ENCODE measurements around the gene TMEM178B.

Gene TMEM178B

DNA sequence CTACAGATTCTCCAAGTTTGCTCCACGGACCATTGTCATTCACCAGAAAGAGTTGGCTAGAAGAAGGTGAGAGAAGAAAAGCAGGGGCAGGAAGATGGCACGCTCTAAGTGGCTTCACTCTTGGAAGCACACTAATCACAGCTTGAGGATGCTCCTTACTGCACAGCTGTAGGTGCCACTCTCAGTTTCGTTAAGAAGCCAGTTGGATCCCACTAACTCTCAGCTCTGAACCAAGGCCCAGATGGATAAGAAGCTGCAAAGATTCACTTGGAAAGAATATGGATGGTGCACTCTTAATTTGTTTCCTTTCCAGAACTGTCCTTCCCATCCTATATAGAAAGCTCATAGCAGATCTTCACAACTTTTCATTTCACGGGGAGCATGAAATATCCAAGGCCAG is 382.8 kb downstream of the TMEM178B start:
- TF ChIP-seq, protein P1, sequence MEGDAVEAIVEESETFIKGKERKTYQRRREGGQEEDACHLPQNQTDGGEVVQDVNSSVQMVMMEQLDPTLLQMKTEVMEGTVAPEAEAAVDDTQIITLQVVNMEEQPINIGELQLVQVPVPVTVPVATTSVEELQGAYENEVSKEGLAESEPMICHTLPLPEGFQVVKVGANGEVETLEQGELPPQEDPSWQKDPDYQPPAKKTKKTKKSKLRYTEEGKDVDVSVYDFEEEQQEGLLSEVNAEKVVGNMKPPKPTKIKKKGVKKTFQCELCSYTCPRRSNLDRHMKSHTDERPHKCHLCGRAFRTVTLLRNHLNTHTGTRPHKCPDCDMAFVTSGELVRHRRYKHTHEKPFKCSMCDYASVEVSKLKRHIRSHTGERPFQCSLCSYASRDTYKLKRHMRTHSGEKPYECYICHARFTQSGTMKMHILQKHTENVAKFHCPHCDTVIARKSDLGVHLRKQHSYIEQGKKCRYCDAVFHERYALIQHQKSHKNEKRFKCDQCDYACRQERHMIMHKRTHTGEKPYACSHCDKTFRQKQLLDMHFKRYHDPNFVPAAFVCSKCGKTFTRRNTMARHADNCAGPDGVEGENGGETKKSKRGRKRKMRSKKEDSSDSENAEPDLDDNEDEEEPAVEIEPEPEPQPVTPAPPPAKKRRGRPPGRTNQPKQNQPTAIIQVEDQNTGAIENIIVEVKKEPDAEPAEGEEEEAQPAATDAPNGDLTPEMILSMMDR (IDR thresholded peaks at IDR 0.05; ENCODE audit: low read depth, low read length, poor library complexity, severe bottlenecking), result no peak
- no peak for TF ChIP-seq EZH2phosphoT487 (IDR thresholded peaks at IDR 0.05; ENCODE audit: borderline replicate concordance, low read length)
- Histone ChIP-seq H3K27ac (ENCODE audit: low read depth, low read length) (no peak overlapping the region), H3K79me2 (ENCODE audit: control insufficient read depth, low read length) (no peaks in the 10 kb centered on the region), H4K20me1 (ENCODE audit: control insufficient read depth, insufficient read depth, low read depth, low read length) (no peaks in the 10 kb centered on the region), H3K4me2 (ENCODE audit: low read length) (no peak overlapping the region), H3K36me3 (ENCODE audit: control insufficient read depth, low read length) (no peaks in the 10 kb centered on the region), H3F3A (ENCODE audit: control insufficient read depth, insufficient read depth) (no peaks in the 10 kb centered on the region), H3K27me3 (ENCODE audit: control insufficient read depth, low read length) (peaks cover 12% of the 10 kb centered on the region; the same call in 1 of the 2 replicates), H3K9me2 (replicated peaks; ENCODE audit: control insufficient read depth, low read length) (no peaks in the 10 kb centered on the region), H3K4me1 (ENCODE audit: control insufficient read depth, low read length) (no peaks in the 10 kb centered on the region), H3K4me3 (ENCODE audit: low read length) (no peak overlapping the region), H3K9me3 (ENCODE audit: control insufficient read depth, insufficient read depth, low read length) (no peaks in the 10 kb centered on the region)

DNA sequence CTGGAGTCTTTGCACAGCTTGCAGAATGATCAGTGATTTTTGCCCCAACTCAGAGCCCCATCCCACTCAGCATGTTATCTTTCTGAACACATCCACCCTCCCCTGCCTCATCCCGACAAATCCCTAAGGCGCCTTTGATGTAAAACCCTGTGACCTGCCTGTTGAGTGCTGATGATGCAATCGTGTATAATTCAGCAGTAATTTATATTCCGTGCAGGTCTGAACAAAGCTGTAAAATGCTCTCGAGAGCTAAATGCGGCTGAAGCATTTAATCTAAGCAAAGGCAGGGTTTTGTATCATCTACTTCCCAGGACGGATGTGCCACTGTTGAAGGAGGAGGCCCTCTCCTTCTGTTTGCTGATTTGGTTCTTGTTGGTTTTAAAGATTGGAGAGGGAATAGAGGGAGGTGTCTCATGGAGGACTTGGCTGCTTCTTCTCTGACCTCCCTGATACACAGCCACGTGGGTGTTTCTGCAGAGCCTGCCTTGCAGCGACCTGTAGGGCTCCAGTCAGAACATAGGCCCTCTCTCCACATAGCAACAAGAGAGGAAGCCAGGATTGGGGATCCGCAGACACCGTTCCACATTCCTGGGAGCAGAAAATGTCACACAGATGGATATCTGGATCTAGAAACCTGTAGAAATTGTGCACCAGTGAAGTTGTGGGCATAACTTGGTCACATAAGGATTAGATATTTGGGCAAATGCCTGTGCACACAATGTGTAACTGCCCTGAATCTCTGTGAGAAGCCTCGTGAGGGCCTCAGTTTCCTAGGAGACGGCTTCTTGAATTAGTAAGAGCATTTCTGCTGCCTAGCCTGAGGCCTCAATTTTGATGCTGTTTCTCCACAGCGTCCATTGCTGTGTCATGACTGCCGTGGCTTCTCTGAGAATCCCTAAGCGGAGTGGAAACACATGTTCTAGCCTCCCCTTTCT is 387.2 kb downstream of the TMEM178B start:
- no peaks in the 10 kb centered on the region for H3K9me2 ChIP-seq (replicated peaks; ENCODE audit: control insufficient read depth, low read length)
- H3K27ac ChIP-seq (ENCODE audit: low read depth, low read length), result no peak overlapping the region
- no peaks in the 10 kb centered on the region for H4K20me1 ChIP-seq (ENCODE audit: control insufficient read depth, insufficient read depth, low read depth, low read length)
- H3F3A ChIP-seq (ENCODE audit: control insufficient read depth, insufficient read depth), result no peaks in the 10 kb centered on the region
- no peaks in the 10 kb centered on the region for H3K4me1 ChIP-seq (ENCODE audit: control insufficient read depth, low read length)
- peaks cover 5% of the 10 kb centered on the region; the same call in 1 of the 2 replicates for H3K27me3 ChIP-seq (ENCODE audit: control insufficient read depth, low read length)
- H3K9me3 ChIP-seq (ENCODE audit: control insufficient read depth, insufficient read depth, low read length), result no peaks in the 10 kb centered on the region
- TF ChIP-seq, protein P1 (IDR thresholded peaks at IDR 0.05; ENCODE audit: low read depth, low read length, poor library complexity, severe bottlenecking), result no peak
- TF ChIP-seq EZH2phosphoT487 (IDR thresholded peaks at IDR 0.05; ENCODE audit: borderline replicate concordance, low read length), result no peak
- no peak overlapping the region for H3K4me2 ChIP-seq (ENCODE audit: low read length)
- no peak overlapping the region for H3K4me3 ChIP-seq (ENCODE audit: low read length)
- H3K36me3 ChIP-seq (ENCODE audit: control insufficient read depth, low read length), result no peaks in the 10 kb centered on the region
- no peaks in the 10 kb centered on the region for H3K79me2 ChIP-seq (ENCODE audit: control insufficient read depth, low read length)

DNA sequence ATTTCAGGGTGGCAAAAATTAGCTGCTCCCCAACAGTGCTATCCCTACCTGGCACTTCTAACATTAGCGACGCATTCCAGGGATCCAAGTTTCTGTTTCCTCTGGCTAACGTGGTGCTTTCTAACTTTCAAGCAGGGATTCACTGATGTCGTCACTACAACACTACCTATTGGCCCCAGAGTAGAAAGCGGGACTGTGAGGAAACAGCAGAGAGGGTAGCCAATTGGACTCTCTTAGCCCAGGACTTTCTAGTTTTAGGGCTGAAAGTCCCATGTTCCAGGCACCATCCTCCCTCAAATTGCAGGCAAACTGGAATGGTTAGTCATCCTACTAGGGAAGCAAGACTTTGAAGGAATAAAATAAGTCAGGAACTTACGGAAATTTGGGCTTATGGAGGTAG is 388.1 kb downstream of the TMEM178B start:
- H3K79me2 ChIP-seq (ENCODE audit: control insufficient read depth, low read length), result no peaks in the 10 kb centered on the region
- no peak overlapping the region for H3K27ac ChIP-seq (ENCODE audit: low read depth, low read length)

More for the DNA sequence above, 388.1 kb downstream of the TMEM178B start:
- H3K4me1 ChIP-seq (ENCODE audit: control insufficient read depth, low read length), result no peaks in the 10 kb centered on the region
- no peaks in the 10 kb centered on the region for H4K20me1 ChIP-seq (ENCODE audit: control insufficient read depth, insufficient read depth, low read depth, low read length)
- H3K9me3 ChIP-seq (ENCODE audit: control insufficient read depth, insufficient read depth, low read length), result no peaks in the 10 kb centered on the region
- H3K4me2 ChIP-seq (ENCODE audit: low read length), result no peak overlapping the region
- no peaks in the 10 kb centered on the region for H3F3A ChIP-seq (ENCODE audit: control insufficient read depth, insufficient read depth)
- H3K4me3 ChIP-seq (ENCODE audit: low read length), result no peak overlapping the region
- H3K27me3 ChIP-seq (ENCODE audit: control insufficient read depth, low read length), result peaks cover 5% of the 10 kb centered on the region; the same call in 1 of the 2 replicates
- TF ChIP-seq, protein P1 (IDR thresholded peaks at IDR 0.05; ENCODE audit: low read depth, low read length, poor library complexity, severe bottlenecking), result no peak
- no peak for TF ChIP-seq EZH2phosphoT487 (IDR thresholded peaks at IDR 0.05; ENCODE audit: borderline replicate concordance, low read length)
- H3K36me3 ChIP-seq (ENCODE audit: control insufficient read depth, low read length), result no peaks in the 10 kb centered on the region
- H3K9me2 ChIP-seq (replicated peaks; ENCODE audit: control insufficient read depth, low read length), result no peaks in the 10 kb centered on the region

All from DOHH2 (cell line).